GM12874 (cell line): ENCODE data around the gene CNTNAP2.

Source experiments
- TF ChIP-seq, protein P1 (sequence below): IDR thresholded peaks from 2 replicates; pipeline ENCODE4 v1.5.1; 2011; ENCODE audit warnings: low read depth, mild to moderate bottlenecking, control low read depth, low read length, moderate library complexity; ENCODE audit not compliant: insufficient read depth

The CNTNAP2 gene

DNA sequence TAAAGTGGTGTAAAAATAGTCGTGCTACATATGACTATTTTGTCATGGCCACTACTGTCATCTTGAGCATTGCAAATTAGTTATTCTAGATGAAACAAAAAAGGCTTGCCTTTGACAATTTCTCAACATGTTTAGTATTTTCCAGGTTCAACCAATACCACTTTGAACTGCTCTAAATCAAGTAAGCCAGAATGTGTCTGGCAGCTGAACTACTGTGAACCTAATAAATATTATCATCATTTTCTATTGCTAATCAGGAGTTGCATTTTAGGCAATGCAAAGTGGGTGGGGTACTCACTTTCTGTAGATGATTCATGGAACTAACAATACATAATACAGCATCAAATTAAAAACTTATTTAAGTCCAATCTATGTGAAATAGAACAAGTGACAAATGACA lies 877.2 kb downstream of the CNTNAP2 start:
- TF ChIP-seq, protein P1, sequence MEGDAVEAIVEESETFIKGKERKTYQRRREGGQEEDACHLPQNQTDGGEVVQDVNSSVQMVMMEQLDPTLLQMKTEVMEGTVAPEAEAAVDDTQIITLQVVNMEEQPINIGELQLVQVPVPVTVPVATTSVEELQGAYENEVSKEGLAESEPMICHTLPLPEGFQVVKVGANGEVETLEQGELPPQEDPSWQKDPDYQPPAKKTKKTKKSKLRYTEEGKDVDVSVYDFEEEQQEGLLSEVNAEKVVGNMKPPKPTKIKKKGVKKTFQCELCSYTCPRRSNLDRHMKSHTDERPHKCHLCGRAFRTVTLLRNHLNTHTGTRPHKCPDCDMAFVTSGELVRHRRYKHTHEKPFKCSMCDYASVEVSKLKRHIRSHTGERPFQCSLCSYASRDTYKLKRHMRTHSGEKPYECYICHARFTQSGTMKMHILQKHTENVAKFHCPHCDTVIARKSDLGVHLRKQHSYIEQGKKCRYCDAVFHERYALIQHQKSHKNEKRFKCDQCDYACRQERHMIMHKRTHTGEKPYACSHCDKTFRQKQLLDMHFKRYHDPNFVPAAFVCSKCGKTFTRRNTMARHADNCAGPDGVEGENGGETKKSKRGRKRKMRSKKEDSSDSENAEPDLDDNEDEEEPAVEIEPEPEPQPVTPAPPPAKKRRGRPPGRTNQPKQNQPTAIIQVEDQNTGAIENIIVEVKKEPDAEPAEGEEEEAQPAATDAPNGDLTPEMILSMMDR: no peak

DNA sequence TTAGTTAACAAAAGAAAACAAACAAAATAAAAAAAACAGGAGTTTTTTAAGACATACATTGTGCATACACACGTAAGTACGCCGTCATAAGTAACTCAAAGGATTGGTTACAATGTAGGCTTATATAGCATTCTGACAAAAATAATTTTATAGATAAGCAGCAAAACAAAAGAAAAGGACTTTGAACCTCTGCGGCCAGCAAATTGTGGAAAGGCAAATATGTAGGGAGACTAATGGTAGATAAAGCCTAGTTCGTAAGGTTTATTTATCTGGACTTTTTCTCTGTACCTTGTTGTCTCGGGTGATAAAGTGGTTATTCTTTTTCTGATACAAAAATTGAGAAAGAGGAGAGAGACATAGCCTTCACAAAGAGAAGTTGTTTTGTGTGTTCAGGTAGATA lies 891.9 kb downstream of the CNTNAP2 start:
- TF ChIP-seq, protein P1: no peak

DNA sequence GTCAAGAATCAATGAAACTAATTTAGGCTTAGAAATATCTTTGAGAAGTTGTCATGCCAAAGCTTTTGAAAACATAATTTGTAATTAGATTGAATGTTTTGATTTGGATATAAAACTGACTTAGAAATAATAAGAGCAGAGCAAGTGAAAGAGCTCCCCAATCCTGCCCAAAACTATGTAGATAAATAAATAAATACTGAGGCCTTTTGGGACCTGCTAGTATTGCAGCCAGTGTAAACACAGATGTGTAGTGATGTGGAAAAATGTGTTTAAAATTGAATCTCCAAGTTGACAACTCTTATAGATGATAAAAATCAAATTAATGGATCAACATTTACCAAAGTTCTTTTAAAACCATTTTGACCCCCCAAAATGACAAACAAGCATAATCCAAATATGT lies 896.1 kb downstream of the CNTNAP2 start:
- TF ChIP-seq, protein P1: no peak

DNA sequence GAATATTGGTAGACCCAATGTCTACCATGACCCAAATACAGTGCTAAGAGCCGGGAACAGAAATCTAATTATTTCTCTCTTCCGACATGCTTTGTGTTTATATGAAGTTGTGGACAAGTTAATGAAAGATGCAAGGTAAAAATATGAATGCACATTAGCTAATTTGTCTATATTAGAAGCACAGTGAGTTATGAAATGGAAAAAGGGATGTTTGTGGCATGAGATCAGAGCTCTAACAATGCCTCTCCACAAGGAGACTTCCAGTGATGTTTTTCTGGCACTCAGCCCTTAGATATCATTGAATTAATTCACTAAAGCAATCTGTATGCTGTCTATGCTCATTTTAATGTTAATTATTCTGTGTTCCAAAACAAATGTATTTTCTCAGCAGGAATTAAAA lies 897.2 kb downstream of the CNTNAP2 start:
- TF ChIP-seq, protein P1: no peak

DNA sequence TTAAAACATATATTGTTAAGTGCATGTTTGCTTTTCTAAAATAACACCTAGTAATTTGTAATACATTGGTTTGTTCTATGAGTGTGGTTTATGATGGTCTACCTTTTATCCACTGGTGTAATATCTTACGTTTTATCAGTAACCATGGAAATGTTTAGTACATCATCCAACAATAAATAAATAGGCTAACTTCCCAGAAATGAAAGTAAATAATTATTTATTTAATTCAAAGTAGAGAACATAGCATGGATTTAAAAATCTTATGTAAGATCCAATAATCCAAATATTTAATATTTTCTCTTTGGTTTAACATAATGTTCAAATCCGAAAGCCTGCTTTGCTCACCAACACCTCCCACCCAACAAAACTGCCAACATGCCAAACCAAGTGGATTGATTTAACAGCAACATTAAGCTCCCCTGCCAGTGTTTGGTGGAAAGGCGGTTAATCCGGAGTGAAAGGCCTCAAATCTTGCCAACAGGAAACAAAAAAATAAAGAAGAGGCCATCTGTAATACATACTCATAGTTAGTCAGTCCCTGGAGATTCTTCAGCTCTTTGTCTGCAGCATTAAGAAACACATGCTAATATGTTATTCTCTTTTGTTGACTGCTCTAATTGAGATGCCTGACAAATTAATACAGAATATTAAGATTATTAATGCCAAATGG lies 897.8 kb downstream of the CNTNAP2 start:
- TF ChIP-seq, protein P1: no peak

DNA sequence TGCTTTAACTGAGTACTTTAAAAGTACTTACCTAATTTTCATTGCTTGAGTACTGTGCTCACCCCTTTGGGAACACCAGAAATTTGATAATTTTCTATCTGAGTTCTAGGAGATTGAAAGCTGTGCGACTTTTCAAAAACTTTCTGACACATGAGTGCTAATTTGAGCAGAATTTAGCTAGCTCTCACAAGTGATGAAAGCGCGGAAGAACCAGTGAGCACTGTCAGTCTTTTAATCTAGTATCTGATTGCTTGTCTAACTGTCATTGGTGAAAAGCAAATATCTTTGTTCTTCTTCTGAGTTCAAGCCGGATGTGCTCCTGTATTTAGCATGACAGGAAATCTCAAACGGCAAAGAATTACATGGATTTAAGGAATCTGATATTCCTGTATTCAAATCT lies 899.4 kb downstream of the CNTNAP2 start:
- TF ChIP-seq, protein P1: no peak

DNA sequence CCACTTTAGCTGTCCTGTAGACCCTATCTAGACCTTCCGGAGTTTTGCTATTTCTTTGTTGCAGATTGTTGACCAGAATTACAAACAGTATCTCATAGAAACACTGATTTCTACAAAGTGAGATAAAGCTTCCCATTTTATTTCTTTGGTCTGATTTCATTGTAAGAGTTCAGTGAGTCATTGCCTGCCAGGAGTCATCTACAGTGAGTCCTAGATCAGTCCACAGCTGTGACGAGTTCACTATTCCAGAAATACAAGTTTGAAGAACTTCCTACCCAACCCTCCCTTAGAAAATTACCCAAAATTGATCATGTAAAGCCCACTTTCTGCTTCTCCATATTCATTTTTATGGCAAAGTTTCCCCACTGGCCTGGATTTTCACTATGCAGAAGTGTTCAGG lies 905.5 kb downstream of the CNTNAP2 start:
- TF ChIP-seq, protein P1: no peak
